ENCODE data around the gene SUCLG2.

SUCLG2 gene

GRCh38 chr3:67509471-67510075, 144.8 kb downstream of the SUCLG2 start:
- DNase-seq (ENCODE audit: low read depth, low spot score): no peak

GRCh38 chr3:67507584-67507983, 146.8 kb downstream of the SUCLG2 start:
- DNase-seq (ENCODE audit: low read depth, low spot score): no peak

DNA sequence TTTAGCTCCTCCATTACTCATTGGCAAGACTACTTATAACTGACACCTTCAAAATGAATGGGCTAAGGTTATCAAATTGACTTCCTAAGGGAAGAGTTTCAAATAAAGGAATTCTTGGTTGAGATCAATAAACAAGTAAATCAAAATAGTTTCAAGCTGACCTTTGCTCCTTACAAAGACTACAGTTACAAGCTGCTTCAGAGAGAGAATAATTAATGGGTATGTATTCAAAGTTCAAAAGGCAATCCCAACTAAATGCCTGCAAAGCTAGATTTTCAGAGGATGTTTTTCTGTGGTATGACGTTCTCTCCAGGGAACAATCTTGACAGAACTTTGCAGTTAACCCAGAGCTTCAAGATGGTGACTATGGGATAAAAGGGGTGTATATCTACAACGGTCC, 153.7 kb downstream of the SUCLG2 start:
- no peak for DNase-seq (ENCODE audit: low read depth, low spot score)

- DNase-seq (ENCODE audit: low read depth, low spot score): no peak
Measured at GRCh38 chr3:67497746-67498145, 156.7 kb downstream of the SUCLG2 start.

DNA sequence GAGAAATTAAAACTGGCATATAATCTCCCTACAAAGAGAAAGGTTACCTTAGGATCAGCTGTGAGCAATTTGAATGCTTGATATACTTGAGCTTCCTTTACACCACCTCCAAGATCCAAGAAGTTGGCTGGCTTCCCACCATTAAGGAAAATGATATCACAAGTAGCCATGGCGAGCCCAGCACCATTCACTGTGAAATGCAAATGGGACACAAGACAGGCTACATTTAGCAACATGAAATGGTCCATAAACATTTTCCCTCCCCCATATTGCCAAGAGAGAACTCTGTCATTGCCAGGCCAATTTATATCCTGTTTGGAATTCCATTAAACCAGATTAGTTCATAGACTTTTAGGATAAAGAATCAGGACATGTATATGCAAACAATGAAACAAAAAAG, 158.7 kb downstream of the SUCLG2 start:
- DNase-seq (ENCODE audit: low read depth, low spot score): no peak

DNA sequence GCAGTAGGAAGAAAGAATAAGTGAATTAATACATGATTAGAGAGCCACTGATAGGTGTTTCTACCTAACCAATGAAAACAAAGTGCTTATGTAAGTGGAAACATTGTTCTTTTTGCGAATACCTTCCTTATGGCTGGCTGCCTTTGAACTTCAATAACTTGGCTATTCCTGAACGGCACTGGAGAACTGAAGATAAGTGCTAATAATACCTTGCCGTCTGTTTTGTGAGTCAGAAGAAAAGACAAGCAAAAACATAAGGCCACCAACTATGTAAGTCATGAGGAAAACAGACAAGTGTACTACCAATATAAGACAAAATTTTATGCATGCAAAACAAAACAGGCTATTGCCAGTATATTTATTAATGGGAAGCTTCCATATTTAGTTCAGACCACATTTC, 160.6 kb downstream of the SUCLG2 start:
- no peak for DNase-seq (ENCODE audit: low read depth, low spot score)

- no peak for DNase-seq (ENCODE audit: low read depth, low spot score)
Measured at GRCh38 chr3:67490658-67491057, 163.8 kb downstream of the SUCLG2 start.

DNA sequence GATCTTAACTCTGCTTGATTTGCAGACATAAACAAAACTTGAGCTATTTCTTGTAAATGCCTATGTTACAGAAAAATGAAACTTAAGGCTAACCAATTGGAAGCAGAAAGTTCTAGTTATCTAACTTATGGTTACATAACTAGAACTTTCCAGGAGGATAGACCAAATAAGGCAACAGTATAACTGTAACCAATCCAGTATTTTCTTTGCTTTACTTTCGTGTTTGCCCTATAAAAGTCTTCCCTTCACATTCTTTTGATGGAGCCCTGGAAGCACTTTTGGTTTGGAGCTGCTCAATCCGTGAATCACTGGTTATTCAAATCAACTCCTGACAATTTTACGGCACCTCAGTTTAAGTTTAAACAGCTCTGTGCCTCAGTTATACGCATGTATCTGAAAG, 164.6 kb downstream of the SUCLG2 start:
- no peak for DNase-seq (ENCODE audit: low read depth, low spot score)

DNA sequence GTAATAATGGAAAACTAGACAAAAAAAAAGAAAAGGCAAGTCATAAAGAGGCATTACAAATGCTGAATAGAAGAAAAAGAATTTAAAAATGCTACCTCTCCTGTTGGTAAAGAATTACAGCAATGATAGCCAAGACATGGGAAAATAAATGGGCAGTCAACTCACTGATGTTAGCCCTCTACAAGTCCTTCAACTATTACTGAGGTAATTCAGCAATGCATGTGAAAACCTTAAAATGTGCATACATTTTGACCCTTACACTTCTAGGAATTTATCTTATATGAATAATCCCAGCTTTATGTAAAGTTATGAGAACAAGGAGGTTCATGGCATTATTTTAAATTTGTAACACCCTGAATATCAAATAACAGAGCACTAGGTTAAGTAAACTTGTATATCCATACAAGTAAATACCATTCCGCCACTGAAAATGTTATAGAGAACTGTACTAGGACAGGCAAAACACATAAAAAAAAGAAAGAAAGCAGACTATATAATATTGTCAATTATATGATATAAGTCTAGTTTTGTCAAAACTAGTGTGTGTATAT, 166.8 kb downstream of the SUCLG2 start:
- DNase-seq (ENCODE audit: low read depth, low spot score): no peak

- DNase-seq (ENCODE audit: low read depth, low spot score): no peak
Measured at GRCh38 chr3:67486883-67487282, 167.5 kb downstream of the SUCLG2 start.

DNA sequence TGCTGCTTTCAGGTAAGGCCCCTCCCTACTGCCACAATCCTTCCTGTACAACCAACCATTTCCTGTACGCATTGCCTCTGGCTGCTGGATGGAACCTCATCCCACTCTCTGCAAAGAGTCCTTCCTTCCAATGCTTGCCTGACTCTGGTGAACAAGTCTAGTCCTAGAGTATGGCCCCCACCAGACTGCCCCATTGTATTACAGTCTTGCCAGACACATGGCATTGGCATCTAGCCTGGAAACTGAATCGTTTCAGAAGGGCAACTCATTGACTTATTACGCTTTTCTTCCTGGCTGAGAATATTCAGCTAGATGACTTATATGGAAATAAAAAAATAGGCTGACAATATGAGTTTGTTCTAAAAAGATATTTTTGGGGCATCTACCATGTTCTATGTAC, 170.3 kb downstream of the SUCLG2 start:
- DNase-seq (ENCODE audit: low read depth, low spot score): no peak

DNA sequence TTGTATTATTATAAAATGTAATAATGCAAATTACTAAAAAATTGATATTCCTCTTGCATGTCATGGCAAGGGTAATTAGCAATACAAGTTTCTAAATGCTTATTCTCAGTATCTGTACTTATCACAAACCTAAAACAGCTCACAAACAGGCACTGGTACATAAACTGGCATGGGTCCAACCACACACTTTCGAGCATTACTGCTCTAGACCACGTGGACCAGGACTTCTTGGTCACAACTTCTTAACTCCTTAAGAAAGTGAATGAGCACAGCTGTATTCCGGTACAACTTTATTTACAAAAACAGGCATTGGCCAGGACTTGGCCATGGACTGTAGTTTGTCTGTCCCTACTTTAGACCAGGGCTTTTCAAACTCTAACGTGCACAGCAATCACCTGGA, 173.3 kb downstream of the SUCLG2 start:
- DNase-seq (ENCODE audit: low read depth, low spot score): no peak

DNA sequence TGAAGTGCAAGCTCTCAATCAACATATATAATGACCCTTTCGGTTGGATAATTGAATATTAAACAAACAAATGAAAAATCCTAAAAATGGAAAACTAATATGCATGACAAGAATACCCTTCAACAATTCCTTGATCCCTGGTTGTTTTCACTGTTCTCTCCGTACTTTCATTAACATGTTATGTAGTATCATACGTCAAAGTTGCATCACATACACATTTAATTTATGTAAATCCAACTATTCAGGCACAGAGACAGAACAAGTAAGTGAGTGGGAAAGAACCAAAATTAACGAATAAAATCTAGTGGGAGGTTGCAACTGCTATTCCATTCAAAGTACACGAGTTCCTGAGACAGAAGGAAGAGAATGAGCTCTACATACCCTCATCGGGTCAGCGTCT, 176.0 kb downstream of the SUCLG2 start:
- DNase-seq (ENCODE audit: low read depth, low spot score): no peak

GRCh38 chr3:67474311-67474710, 180.1 kb downstream of the SUCLG2 start:
- no peak for DNase-seq (ENCODE audit: low read depth, low spot score)

- no peak for DNase-seq (ENCODE audit: low read depth, low spot score)
Measured at GRCh38 chr3:67472674-67473201, 181.7 kb downstream of the SUCLG2 start.

DNA sequence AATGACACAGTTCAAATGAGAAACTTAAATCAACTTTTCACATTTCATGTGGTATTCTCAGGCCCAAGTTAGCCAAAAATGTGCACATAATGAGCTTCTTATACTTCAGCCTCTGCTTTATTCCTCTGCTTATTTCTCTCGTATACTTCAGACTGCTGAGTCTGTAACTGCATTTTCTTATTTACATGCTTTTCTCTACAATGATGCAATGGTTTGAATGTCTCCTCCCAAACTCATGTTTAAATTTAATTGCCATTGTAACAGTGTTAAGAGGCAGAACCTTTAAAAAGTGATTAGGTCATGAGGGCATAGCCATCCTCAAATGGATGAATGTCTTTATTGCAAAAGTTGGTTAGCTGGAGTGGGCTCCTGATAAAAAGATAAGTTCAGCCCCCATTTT, 184.2 kb downstream of the SUCLG2 start:
- no peak for DNase-seq (ENCODE audit: low read depth, low spot score)

GRCh38 chr3:67468511-67468910, 185.9 kb downstream of the SUCLG2 start:
- no peak for DNase-seq (ENCODE audit: low read depth, low spot score)

GRCh38 chr3:67463656-67464055, 190.8 kb downstream of the SUCLG2 start:
- no peak for DNase-seq (ENCODE audit: low read depth, low spot score)

- DNase-seq (ENCODE audit: low read depth, low spot score): no peak
Measured at GRCh38 chr3:67462187-67462586, 192.2 kb downstream of the SUCLG2 start.

DNA sequence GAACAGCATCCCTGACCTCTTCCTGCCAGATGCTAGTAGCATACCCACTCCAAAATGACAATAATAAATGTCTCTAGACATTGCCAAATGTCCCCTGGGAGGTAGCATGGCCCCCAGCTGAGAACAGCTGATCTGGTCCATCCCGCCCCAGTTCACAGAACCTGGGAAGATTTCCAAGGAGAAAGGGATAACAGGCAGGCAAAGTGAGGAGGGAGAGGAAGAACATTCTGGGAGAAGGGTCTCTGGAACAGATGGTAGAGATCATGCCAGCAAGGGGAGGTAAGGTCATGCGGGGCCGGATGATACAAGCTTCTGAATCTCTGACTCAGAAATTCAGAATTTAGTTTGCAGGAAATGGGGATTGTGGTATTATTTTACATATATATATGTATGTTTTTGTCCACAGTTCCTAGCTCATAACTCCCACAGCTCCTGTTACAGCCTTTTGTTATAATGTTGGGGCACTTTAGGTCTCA, 192.7 kb downstream of the SUCLG2 start:
- DNase-seq (ENCODE audit: low read depth, low spot score): peak; percentile 39

GRCh38 chr3:67460841-67461510, 193.4 kb downstream of the SUCLG2 start:
- no peak for DNase-seq (ENCODE audit: low read depth, low spot score)

GRCh38 chr3:67459796-67460195, 194.6 kb downstream of the SUCLG2 start:
- DNase-seq (ENCODE audit: low read depth, low spot score): no peak

- peak; percentile 39 for DNase-seq (ENCODE audit: low read depth, low spot score)
Measured at GRCh38 chr3:67458896-67459530, 195.4 kb downstream of the SUCLG2 start.

Measured in brain pericyte (primary cell).